ENCODE measurements around the gene ZNF99. TPM values are rescaled to one million over a fixed set of nuclear protein-coding genes. Genes with fewer than 3 reads are reported as not detected.
"Not testable (repeated sequence)": the region's sequence is repeated elsewhere in the genome, so short reads cannot be mapped to it uniquely, and the experiment has no call there.

Gene ZNF99
- not detected in 2 replicates for total RNA-seq (2014; rRNA removed; shearing (Covaris generic))

DNA sequence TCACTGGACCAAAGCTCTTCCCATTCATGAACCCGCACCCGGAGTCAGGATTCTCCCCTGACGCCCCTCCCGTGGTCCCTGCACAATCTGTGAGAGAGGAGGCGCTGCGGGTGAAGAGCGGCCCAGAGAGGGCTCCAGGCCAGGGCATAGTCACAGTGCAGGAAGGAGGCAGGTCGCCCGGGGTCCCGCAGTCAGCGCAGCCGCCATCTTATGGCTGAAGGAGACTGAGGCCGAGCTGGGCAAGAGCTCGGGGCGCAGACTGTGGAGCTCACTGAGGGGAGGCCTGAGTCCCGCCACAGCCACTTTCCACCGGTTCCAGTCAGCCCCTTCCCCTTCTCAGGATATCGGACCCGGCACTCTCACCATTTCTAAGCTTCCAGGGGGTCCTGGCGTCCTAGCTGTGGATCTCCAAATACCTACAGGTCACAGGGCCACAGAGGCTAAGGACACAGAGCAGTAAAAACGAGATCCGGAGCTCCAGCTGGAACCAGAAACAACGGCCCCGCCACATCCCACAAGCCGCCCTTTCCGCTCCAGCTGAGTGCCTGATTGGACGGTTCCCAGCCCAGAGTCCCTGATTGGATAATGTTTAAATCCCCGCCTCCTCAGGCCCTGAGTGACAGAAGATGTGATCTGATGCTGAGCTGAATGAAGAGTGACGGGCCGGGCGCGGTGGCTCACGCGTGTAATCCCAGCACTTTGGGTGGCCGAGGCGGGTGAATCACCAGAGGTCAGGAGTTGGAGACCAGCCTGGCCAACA lies at the start of gene ZNF99:
Gene ZNF99, minus strand, starts transcription at position 501 of the 760 bp plus-strand sequence. Its CDS starts 135 bp downstream, at position 366.
- in situ Hi-C loops (cut with HindIII; ENCODE audit: low sequenced_read_pairs) = no loop called here
- peak; percentile 38 for DNase-seq (ENCODE audit: low spot score)

DNA sequence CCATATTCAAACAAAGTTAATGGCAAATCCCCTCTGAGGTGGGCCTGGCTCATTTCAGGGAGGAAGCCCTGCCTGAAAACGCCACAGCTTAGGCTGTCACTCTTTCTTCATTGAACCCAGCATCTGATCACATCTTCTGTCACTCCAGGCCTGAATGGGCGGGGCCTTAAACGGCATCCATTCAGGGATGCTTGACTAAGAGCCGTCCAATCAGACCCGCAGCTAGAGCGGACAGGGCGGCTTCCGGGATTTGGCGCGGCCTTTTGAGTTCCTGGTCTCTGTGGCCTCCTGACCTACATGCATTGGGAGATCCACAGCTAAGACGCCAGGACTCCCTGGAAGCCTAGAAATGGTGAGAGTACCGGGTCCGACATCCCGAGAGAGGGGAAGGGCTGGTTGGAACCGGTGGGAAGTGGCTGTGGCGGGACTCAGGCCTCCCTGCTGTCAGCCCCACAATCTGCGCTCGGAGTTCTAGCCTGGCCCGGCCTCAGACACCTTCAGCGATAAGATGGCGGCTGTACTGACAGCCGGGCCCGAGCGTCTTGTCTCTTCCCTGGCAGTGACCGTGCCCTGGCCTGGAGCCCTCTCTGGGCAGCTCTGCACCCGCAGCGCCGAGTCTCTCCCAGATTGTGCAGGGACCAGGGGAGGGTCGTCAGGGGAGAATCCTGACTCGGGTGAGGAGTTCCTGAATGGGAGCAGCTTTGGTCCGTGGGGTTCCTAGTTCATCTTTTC lies 48.2 kb upstream of the ZNF99 start, which contains the start of gene ZNF723:
Gene ZNF723, plus strand, starts transcription at position 261 of the 732 bp plus-strand sequence. Its CDS starts 89 bp downstream, at position 350.
- in situ Hi-C loops (cut with HindIII; ENCODE audit: low sequenced_read_pairs) = no loop called here
- no peak for DNase-seq (ENCODE audit: low spot score)

DNA sequence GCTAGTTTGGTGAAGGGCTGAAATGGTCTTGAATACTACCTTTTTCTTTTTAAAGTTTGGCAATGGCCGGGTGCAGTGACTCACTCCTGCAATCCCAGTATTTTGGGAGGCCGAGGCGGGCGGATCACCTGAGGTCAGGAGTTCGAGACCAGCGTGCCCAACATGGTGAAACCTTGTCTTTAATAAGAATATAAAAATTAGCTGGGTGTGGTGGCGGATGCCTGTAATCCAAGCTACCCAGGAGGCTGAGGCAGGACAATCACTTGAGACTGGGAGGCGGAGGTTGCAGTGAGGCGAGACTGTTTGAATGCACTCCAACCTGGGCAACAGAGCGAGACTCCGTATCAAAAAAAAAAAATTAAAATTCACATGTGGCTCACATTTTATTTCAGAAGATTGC lies 47.3 kb upstream of the ZNF99 start:
- in situ Hi-C loops (cut with HindIII; ENCODE audit: low sequenced_read_pairs) = no loop called here
- DNase-seq (ENCODE audit: low spot score) = no peak

DNA sequence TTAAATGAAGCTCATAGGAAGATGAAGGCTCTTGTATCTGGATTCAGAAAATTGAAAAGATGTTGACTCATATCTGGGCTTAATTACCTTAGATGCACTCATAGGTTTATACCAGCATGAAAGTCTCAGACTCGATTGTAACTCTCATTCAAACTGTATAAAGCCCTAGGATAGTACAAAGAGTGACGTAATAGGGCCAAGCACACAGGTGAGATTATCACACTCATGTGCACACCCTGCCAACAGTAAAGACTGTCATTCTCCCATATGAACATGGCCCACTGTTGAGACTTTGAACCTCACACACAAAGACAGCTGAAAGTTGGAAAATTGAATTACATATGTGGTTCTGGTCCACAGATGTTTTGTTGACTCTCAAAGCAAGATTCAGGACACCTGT lies 30.2 kb upstream of the ZNF99 start:
- DNase-seq (ENCODE audit: low spot score) = no peak
- in situ Hi-C loops (cut with HindIII; ENCODE audit: low sequenced_read_pairs) = no loop called here

DNA sequence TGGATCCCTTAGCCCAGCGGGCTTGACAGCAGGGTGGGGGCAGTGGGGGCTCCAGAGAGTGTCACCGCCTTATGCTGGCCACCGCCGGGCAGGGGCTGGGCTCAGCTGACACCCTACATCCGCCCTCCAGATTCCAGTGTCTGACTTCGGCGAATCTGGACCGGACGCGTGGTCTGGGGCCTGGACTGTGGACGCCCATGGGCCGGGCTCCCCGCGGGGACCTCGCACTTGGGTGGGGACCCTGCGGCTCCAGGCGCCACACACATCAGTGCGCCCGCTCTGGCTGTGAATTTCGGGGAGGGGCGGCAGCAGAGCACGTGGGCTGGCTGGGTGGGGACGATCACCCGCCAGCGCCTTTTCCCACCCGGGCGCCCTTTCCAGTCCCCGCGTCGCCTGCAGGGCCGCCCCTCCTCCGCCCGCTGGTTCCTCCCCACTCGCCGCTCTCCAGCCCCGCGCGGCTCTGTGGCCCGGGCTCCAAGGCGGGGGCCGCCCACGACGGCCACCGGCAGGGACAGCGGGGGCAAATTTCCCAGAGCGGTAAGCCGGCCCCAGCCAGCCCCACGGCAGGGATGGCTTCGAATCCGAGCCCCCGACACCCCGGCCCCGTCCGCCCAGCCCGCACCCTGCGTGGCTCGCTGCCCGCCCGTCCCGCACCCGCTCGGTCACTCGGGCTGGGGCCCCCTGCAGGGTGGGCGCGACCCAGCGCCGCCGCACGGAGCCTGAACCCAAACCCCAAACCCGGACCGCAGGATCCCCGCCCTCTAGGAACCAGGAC lies 23.3 kb upstream of the ZNF99 start:
- no peak for DNase-seq (ENCODE audit: low spot score)
- in situ Hi-C loops (cut with HindIII; ENCODE audit: low sequenced_read_pairs) = no loop called here

DNA sequence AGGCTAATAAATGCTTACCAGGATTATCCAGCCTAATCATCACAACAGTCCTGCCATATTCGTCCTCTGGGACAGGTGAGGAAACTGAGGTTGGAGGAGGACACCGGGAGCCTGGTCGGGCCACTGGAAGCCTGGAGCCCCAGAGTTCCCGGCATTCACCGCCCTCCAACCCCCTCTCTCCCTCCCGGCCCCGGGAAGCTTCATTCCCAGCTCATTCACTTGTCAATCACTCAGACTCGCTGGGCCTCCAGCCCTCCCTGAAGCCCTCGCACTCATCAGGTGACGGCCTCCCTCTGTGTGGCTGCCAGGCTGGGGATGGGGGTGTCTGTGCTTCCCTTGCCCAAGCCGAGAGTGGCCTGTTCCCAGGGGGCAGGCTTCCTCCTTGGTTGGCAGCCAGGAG lies 22.5 kb upstream of the ZNF99 start:
- no peak for DNase-seq (ENCODE audit: low spot score)
- in situ Hi-C loops (cut with HindIII; ENCODE audit: low sequenced_read_pairs) = no loop called here

DNA sequence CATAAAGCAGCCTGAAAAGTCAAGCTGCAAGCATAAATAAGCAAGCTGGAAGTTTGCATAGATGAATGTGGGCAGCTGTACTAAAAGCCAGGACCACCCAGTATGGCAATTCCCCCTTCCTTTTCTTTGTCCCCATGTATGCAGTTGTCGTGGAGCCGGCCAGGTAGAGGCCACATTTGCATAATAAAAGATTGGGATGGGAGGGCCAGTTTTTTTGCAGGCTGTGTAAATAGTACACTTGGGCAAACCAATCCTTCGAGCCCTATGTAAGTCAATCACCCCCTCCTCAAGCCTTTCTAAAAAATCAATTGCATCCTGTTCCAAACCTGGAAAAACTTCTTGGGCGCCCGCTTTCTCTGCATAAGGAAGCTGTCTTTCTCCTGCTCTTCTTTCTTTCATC lies 13.1 kb upstream of the ZNF99 start:
- DNase-seq (ENCODE audit: low spot score) = no peak
- in situ Hi-C loops (cut with HindIII; ENCODE audit: low sequenced_read_pairs) = no loop called here

DNA sequence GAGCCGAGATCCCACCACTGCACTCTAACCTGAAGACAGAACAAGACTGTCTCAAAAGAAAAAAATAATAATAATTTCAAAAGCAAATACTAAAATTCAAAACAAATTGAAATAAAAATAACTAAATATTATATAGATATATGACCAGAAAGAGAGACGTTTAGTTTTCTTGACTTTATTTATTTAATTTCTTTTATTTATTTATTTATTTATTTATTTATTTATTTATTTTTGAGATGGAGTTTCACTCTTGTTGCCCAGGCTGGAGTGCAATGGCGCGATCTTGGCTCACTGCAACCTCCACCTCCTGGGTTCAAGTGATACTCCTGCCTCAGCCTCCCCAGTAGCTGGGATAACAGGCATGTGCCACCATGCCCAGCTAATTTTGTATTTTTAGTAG lies 8.9 kb upstream of the ZNF99 start:
- in situ Hi-C loops (cut with HindIII; ENCODE audit: low sequenced_read_pairs) = not testable (repeated sequence)

DNA sequence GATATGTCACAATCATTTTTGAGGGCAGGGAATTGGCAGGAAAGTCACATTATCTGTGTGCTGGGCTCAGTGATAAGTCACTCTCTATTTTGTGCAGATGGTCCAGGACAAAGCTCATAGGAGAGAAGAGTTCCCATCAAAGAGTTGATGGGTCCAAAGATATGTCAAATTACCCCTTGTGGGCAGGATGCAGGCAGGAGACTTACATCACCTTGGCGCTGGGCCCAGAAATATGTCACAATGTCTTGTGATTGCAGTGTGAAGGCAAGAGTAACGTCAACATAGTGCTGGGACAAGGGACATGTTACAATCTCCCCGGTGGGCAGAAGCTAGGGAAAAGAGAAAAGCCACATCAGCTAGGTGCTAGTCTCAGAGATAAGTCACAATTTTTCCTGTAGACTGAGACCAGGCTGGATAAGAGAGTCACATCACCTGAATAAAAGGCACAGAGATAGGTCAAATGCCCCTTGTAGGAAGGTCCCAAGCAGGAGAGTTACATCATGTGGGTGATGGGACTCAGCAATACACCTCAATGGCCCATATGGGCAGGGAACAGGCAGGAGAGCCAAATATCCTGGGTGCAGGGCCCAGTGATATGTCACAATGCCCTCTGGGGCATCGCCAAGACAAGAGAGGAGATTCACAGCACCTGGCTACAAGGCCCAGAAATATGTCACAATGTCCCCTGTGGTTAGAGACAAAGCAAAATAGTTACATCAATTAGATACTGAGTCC lies 47.9 kb downstream of the ZNF99 start:
- in situ Hi-C loops (cut with HindIII; ENCODE audit: low sequenced_read_pairs) = no loop called here
- DNase-seq (ENCODE audit: low spot score) = no peak

More for the DNA sequence above, 8.9 kb upstream of the ZNF99 start:
- DNase-seq (ENCODE audit: low spot score) = not testable (repeated sequence)

DNA sequence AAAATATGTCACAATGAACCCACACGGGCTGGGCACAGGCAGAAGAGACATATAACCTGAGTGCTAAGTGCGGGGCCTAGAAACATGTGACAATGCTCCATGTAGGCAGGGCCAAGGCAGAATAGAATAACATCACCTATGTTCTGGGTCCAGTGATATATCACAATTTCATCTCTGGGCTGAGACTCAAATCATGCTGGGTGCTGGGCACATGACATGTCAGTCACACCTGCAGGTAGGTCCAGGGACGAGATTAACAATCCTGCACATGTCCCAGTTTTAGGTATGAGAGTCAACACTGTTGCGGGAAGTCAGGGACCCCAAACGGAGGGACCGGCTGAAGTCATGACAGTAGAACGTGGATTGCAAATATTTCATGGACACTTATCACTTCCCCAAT lies 50.3 kb downstream of the ZNF99 start:
- no peak for DNase-seq (ENCODE audit: low spot score)
- in situ Hi-C loops (cut with HindIII; ENCODE audit: low sequenced_read_pairs) = no loop called here

DNA sequence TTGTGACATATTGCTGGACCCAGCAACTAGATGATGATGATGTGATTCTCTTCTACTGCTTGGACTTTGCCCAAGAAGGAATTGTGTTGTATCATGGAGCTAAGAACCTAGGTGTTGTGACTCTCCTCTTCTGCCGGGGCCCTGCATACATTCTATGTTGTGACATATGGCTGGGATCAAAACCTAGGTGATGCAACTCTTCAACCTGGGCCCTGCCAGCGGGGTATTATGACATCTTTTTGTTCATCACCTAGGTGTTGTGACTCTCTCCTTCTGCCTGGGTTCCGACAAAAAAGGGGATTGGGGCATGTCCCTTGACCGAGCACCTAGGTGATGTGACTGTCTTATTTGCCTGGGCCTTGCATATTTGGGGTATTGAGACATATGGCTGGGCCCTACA lies 55.7 kb downstream of the ZNF99 start:
- DNase-seq (ENCODE audit: low spot score); in situ Hi-C loops (cut with HindIII; ENCODE audit: low sequenced_read_pairs): not testable (repeated sequence)

DNA sequence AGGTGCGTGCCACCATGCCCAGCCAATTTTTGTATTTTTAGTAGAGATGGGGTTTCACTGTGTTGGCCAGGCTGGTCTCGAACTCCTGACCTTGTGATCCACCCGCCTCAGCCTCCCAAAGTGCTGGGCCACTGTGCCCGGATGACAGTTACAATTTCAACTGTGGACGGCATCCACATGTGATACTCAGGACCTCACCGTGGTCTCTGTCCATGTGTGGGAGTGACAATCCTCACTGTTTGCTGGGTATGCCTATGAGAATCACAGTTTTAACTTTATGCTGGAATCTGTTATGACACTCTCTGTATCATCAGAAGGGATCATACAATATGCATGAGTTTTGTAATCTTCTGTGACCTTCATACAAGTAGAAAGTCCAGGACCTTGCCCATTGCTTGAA lies 62.4 kb downstream of the ZNF99 start:
- in situ Hi-C loops (cut with HindIII; ENCODE audit: low sequenced_read_pairs); DNase-seq (ENCODE audit: low spot score): not testable (repeated sequence)

DNA sequence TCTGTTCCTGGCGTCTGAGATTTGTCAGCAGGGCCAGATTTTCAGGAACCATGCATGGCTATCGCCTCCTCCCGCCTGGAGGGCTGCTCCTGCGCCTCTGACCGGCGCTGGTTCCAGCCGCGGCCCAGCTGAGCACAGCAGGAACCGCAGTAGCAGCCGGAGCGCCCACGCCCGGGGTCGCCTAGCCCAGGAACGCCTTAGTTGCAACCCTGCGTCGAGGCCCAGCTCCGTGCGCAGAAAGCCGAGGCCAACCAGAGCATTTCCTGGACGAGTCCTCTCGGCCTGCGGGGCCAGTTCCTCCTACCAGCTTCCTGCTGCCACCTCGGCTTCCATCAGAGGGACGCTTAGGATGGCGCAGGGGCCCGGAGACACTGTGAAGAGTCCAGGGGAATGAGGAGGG lies 75.0 kb downstream of the ZNF99 start:
- no peak for DNase-seq (ENCODE audit: low spot score)
- in situ Hi-C loops (cut with HindIII; ENCODE audit: low sequenced_read_pairs) = no loop called here

DNA sequence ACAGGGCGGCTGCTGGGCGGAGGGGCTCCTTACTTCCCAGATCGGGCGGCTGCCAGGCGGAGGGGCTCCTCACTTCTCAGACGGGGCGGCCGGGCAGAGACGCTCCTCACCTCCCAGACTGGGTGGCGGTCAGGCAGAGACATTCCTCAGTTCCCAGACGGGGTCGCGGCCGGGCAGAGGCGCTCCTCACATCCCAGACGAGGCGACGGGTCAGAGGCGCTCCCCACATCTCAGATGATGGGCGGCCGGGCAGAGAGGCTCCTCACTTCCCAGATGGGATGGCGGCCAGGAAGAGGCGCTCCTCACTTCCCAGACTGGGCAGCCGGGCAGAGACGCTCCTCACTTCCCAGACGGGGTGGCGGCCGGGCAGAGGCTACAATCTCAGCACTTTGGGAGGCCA lies 80.9 kb downstream of the ZNF99 start:
- in situ Hi-C loops (cut with HindIII; ENCODE audit: low sequenced_read_pairs) = not testable (repeated sequence)

DNA sequence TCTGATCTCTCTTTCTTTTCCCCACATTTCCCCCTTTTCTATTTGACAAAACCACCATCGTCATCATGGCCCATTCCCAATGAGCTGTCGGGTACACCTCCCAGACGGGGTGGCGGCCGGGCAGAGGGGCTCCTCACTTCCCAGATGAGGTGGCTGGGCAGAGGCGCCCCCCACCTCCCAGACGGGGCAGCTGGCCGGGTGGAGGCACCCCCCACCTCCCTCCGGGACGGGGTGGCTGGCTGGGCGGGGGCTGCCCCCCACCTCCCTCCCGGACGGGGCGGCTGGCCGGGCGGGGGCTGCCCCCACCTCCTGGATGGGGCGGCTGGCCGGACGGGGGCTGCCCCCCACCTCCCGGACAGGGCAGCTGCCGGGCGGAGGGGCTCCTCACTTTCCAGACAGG lies 81.3 kb downstream of the ZNF99 start:
- DNase-seq (ENCODE audit: low spot score); in situ Hi-C loops (cut with HindIII; ENCODE audit: low sequenced_read_pairs): not testable (repeated sequence)

More for the DNA sequence above, 80.9 kb downstream of the ZNF99 start:
- DNase-seq (ENCODE audit: low spot score) = not testable (repeated sequence)

All from G401 (cell line).